CD4-positive, alpha-beta T cell (primary cell): ENCODE measurements around the gene CDH12. TPM values are rescaled to one million over a fixed set of nuclear protein-coding genes. Genes with fewer than 3 reads are reported as not detected.

ENCODE experiments used
- ATAC-seq: fragments of 200-7000 bp; cut with Tn5 transposase; one replicate; pipeline ENCODE4 v1.10.0; 2022; ENCODE audit warnings: mild to moderate bottlenecking; ENCODE audit not compliant: poor library complexity
- CTCF ChIA-PET: fragments of 350-600 bp; sonication (Branson Sonifier 250); formaldehyde crosslinking; loops from one replicate; lab custom pipeline; 2021; ENCODE audit warnings: antibody characterized with exemption, inconsistent platforms; lab: Charles Lee
- POLR2A ChIA-PET: fragments of 350-600 bp; sonication (Branson Sonifier 250); formaldehyde crosslinking; loops from one replicate; lab custom pipeline; 2021; ENCODE audit warnings: antibody characterized with exemption, inconsistent platforms; lab: Charles Lee
- DNase-seq, 14 experiments: peaks; one replicate each; pipeline ENCODE4 v3.0.0-alpha.2; 2013 to 2020; ENCODE audit warnings: mixed read lengths in 2 of 14
- H3K27ac ChIP-seq, 2 donors: one replicate each; pipeline versions ENCODE4 v1.5.1 to v1.7.0; 2013; ENCODE audit warnings: low read length in 2 of 2, low read depth in 1 of 2, mild to moderate bottlenecking in 1 of 2
- H3K27me3 ChIP-seq, 2 experiments: 1 replicate in 1 of 2; 2 replicates in 1 of 2; pipeline versions ENCODE4 v1.6.1 to v1.7.0; 2013; ENCODE audit warnings: low read length in 2 of 2, control low read depth in 1 of 2, mild to moderate bottlenecking in 1 of 2, moderate library complexity in 1 of 2; ENCODE audit not compliant: insufficient read depth in 2 of 2, control insufficient read depth in 1 of 2
- H3K36me3 ChIP-seq: one replicate; pipeline ENCODE4 v1.6.1; 2013; ENCODE audit warnings: low read length, control low read depth; ENCODE audit not compliant: insufficient read depth
- H3K4me1 ChIP-seq: one replicate; pipeline ENCODE4 v1.6.1; 2013; ENCODE audit warnings: low read length, control low read depth; ENCODE audit not compliant: insufficient read depth
- H3K4me3 ChIP-seq: one replicate; pipeline ENCODE4 v1.5.1; 2013; ENCODE audit warnings: mild to moderate bottlenecking, low read length, moderate library complexity
- H3K9me3 ChIP-seq, 2 experiments: 1 replicate in 1 of 2; 2 replicates in 1 of 2; pipeline versions ENCODE4 v1.6.1 to v1.7.0; 2013; ENCODE audit warnings: low read length in 2 of 2, mild to moderate bottlenecking in 2 of 2, control low read depth in 1 of 2, moderate library complexity in 1 of 2; ENCODE audit not compliant: control insufficient read depth in 1 of 2, insufficient read depth in 1 of 2
- H3K27ac Mint-ChIP-seq: one replicate; pipeline ENCODE4 v1.8.0; 2020; ENCODE audit warnings: mixed read lengths
- H3K27me3 Mint-ChIP-seq: one replicate; pipeline ENCODE4 v1.8.0; 2021; ENCODE audit warnings: mixed read lengths
- H3K36me3 Mint-ChIP-seq: one replicate; pipeline ENCODE4 v1.8.0; 2021; ENCODE audit warnings: low read depth, mixed read lengths
- H3K4me1 Mint-ChIP-seq: one replicate; pipeline ENCODE4 v1.8.0; 2021; ENCODE audit warnings: low read depth, mixed read lengths
- H3K4me3 Mint-ChIP-seq: one replicate; pipeline ENCODE4 v1.8.0; 2020; ENCODE audit warnings: mild to moderate bottlenecking, mixed read lengths
- H3K9me3 Mint-ChIP-seq: one replicate; pipeline ENCODE4 v1.8.0; 2020; ENCODE audit warnings: mixed read lengths
- CTCF ChIP-seq: fragments of 200-600 bp; IDR thresholded peaks from one replicate; pipeline ENCODE4 v1.8.0; 2022; ENCODE audit warnings: antibody characterized with exemption, mild to moderate bottlenecking
- intact Hi-C, 2 experiments: fragments of 100-400 bp; cut with DNase I in 1 of 2; cut with micrococcal nuclease in 1 of 2; formaldehyde crosslinking; loops; one replicate each; pipeline versions ENCODE4 v1.15.1 to v1.9.0; 2023 to 2025; cut with DNase I, micrococcal nuclease
- total RNA-seq, 174 experiments: library from RNA in 2 of 174; stranded (reverse) in 2 of 174; gene quantifications; one replicate each; pipeline ENCODE4 v1.2.3 and lab custom pipeline; 2021 to 2026

CDH12 gene
- total RNA-seq, 2 experiments from 2014 or later = not detected

- H3K4me3 ChIP-seq = no peak overlapping the region
- intact Hi-C loops = no loop called here
- H3K27me3 Mint-ChIP-seq = no peaks in the 10 kb centered on the region
- peaks cover 0 to 4% of the 10 kb centered on the region in 2 experiments for H3K9me3 ChIP-seq
- no peaks in the 10 kb centered on the region for H3K36me3 ChIP-seq
- DNase-seq (no peak), ATAC-seq (no peak)
- H3K4me3 Mint-ChIP-seq = no peak overlapping the region
- no peak overlapping the region for H3K27ac ChIP-seq
- no peaks in the 10 kb centered on the region for H3K36me3 Mint-ChIP-seq
- H3K4me1 Mint-ChIP-seq = no peaks in the 10 kb centered on the region
- H3K4me1 ChIP-seq = no peaks in the 10 kb centered on the region
- no peak overlapping the region for H3K27ac Mint-ChIP-seq
- H3K27me3 ChIP-seq = no peaks in the 10 kb centered on the region
- H3K9me3 Mint-ChIP-seq = peaks cover 8% of the 10 kb centered on the region
- ChIA-PET POLR2A (no interaction called here), CTCF (no interaction called here)
- no peak for TF ChIP-seq CTCF
Measured at GRCh38 chr5:22722056-22722455, 131.1 kb downstream of the CDH12 start.

GRCh38 chr5:22719842-22720241, 133.3 kb downstream of the CDH12 start:
- Histone ChIP-seq H3K4me1 (no peaks in the 10 kb centered on the region), H3K9me3 (peaks cover 0 to 11% of the 10 kb centered on the region in 2 experiments), H3K36me3 (no peaks in the 10 kb centered on the region), H3K4me3 (no peak overlapping the region), H3K27ac (no peak overlapping the region), H3K27me3 (no peaks in the 10 kb centered on the region)
- TF ChIP-seq CTCF = no peak
- Mint-ChIP-seq H3K9me3 (peaks cover 6% of the 10 kb centered on the region), H3K27ac (no peak overlapping the region), H3K27me3 (no peaks in the 10 kb centered on the region), H3K36me3 (no peaks in the 10 kb centered on the region), H3K4me1 (no peaks in the 10 kb centered on the region), H3K4me3 (no peak overlapping the region)
- ChIA-PET POLR2A (no interaction called here), CTCF (no interaction called here)
- intact Hi-C loops = no loop called here
- no peak for DNase-seq
- no peak for ATAC-seq

- Histone ChIP-seq H3K4me1 (no peaks in the 10 kb centered on the region), H3K9me3 (peaks cover 0 to 3% of the 10 kb centered on the region in 2 experiments), H3K27me3 (no peaks in the 10 kb centered on the region), H3K4me3 (no peak overlapping the region), H3K27ac (no peak overlapping the region), H3K36me3 (no peaks in the 10 kb centered on the region)
- Mint-ChIP-seq H3K36me3 (no peaks in the 10 kb centered on the region), H3K4me3 (no peak overlapping the region), H3K27me3 (no peaks in the 10 kb centered on the region), H3K4me1 (no peaks in the 10 kb centered on the region), H3K27ac (no peak overlapping the region), H3K9me3 (peaks cover 4% of the 10 kb centered on the region)
- no peak for DNase-seq
- ChIA-PET POLR2A (no interaction called here), CTCF (no interaction called here)
- ATAC-seq = no peak
- intact Hi-C loops = no loop called here
- TF ChIP-seq CTCF = no peak
Measured at GRCh38 chr5:22710660-22711059, 142.5 kb downstream of the CDH12 start.
